ENCODE results near the gene RABGAP1L. TPM values are rescaled to one million over a fixed set of nuclear protein-coding genes. Genes with fewer than 3 reads are reported as not detected.
"Not testable (repeated sequence)": the region's sequence is repeated elsewhere in the genome, so short reads cannot be mapped to it uniquely, and the experiment has no call there.

The RABGAP1L gene
- total RNA-seq, 1 donor from 2014 or later = 116 TPM

DNA sequence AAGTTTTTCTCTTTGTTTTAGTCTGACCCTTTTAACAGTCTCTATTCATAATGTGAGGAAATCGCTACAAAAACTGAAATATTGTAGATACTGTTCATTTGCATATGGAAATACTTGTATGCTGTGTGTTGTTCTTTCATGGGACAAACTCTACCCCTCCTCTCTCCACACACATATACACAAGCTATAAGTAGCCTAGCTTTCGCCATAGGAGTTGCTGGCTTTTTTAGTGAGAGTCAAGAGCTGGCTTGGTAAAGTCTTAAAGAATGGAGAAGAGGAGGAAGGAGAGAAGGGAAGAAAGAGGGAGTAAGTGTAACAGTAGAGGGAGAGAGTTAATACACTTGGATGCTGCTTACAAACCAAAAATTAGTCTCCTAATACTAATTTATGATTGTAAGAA lies 115.6 kb downstream of the RABGAP1L start:
- FAIRE-seq = no peak
- no peak for DNase-seq (ENCODE audit: low spot score in 2 of 2)

DNA sequence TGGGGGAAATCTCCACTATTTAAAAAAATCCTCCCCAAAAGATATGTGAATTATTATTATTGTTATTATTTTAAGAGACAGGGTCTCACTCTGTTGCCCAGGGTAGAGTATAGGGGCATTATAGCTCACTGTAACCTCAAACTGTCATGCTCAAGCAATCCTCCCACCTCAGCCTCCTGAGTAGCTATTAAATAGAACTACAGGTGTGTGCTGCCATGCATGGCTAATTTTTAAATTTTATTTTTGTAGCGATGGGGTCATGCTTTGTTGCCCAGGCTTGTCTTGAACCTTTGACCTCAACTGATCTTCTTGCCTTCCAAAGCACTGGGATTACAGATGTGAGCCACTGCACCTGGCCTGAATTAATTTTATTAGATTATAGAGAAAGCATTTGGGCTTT lies 116.8 kb downstream of the RABGAP1L start:
- no peak for DNase-seq (ENCODE audit: low spot score in 2 of 2)
- no peak for FAIRE-seq

DNA sequence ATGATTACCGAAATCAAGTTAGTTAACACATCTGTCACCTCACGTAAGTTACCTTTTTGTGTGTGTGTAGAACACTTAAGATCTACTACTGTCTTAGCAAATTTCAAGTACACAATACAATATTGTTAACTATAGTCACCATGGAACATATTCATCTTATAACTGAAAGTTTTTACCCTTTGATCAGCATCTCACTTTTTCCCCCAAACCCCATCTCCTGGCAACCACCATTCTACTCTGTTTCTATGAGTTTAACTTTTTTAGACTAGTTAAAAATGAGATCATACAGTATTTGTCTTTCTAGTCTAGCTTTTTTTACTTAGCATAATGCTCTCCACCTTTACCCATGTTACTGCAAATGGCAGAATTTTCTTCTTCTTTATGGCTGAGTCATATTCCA lies 124.7 kb downstream of the RABGAP1L start:
- DNase-seq (ENCODE audit: low spot score in 2 of 2) = no peak
- no peak for FAIRE-seq

DNA sequence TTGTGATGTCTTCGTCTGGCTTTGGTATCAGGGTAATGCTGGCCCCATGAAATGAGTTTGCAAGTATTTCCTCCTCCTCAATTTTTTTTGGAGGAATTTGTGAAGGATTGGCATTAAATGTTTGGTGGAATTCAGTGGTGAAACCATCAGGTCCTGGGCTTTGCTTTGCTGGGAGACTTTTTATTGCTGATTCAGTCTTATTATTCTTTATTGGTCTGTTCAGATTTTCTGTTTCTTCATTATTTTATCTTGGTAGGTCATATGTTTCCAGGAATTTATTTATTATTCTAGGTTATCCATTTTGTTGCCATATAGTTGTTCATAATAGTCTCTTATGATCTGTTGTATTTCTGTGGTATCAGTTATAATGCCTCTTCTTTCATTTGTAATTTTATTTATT lies 126.7 kb downstream of the RABGAP1L start:
- DNase-seq (ENCODE audit: low spot score in 2 of 2) (no peak), FAIRE-seq (no peak)

DNA sequence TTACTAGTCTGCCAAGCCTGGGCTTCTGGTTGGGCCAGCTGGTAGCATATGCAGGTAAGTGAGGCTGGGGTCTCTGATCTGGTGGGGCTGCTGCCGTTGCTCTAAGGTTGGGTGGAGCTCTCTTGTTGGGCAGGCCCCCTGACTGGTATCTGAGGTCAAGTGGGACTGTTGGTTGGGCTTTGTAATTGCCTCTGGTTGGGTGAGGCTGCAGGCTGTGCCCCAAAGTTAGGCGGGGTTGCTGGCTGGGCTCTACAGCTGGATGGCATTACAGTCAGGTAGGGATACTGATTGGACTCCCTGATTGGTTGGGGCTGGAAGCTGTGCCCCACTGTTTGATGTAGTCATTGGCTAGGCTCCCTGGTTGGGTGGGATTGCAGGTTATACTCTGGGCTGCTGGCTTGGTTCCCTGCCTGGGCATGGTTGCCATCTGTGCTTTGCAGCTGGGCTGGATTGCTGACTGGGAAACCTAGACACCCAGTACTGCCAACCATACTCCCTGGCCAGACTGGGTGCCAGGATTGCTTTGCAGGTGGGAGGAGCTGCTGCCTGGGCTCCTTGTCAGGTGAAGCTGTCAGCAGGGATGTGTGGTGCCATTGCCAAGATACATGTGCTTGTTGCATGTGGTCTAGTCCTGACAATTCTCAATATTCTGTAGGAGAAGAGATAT lies 130.5 kb downstream of the RABGAP1L start:
- no peak for FAIRE-seq
- no peak for DNase-seq (ENCODE audit: low spot score in 2 of 2)

DNA sequence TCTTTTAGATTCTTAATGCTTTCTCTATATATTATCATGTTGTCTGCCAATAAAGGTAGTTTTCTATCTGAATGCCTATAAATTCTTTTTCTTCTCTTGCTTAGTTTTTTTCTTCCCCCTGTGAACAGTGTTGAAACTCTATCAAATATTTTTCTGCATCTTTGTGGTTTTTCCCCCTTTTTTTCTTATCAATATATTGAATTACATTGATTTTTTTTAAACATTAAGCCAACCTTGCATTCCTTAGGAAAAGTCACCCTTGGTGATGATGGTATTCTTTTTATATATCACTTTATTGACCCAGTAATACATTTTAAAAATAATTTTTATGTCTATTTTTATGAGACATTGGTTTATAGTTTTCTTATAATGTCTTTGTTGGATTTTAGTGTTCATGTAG lies 131.7 kb downstream of the RABGAP1L start:
- FAIRE-seq (no peak), DNase-seq (ENCODE audit: low spot score in 2 of 2) (no peak)

DNA sequence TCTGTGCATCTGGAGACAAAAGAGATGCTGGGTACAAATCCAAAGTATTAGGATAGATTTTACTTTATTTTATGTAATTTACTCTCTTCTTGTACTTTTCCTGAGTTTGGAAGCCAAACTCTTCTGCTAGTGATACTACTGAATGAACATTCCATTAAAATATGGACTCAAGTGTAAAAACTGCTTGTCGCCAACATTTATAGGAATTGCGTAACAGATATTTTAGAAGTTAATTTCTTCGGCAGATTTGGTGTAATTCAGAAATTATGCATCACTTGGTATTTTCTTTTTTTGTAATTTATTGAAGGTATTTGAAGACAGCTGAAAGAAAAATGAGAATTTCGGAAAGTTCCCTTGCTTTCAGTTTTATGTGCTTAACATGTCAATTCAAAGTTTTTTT lies 137.0 kb downstream of the RABGAP1L start:
- no peak for DNase-seq (ENCODE audit: low spot score in 2 of 2)
- no peak for FAIRE-seq

DNA sequence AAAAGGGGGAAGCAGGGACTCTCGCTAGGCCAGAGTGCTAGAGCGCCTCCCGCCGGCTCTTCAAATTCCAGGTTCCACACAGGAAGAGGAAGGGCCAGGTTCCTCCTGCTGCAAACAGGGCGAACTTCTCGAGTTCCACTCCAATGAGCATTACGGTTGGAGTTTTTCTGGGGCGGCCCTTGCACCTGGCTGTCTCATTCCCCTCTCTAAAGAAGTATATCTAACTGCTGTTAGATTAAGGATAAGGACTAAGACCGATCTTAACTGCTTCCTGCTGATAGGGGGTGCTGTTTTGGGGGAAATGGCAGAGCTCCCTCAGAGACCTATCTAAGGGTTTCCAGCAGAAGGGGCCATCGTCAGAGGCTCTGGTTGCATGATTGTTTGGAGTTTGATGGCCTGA lies 138.0 kb downstream of the RABGAP1L start:
- DNase-seq (ENCODE audit: low spot score in 2 of 2) (no peak), FAIRE-seq (no peak)

DNA sequence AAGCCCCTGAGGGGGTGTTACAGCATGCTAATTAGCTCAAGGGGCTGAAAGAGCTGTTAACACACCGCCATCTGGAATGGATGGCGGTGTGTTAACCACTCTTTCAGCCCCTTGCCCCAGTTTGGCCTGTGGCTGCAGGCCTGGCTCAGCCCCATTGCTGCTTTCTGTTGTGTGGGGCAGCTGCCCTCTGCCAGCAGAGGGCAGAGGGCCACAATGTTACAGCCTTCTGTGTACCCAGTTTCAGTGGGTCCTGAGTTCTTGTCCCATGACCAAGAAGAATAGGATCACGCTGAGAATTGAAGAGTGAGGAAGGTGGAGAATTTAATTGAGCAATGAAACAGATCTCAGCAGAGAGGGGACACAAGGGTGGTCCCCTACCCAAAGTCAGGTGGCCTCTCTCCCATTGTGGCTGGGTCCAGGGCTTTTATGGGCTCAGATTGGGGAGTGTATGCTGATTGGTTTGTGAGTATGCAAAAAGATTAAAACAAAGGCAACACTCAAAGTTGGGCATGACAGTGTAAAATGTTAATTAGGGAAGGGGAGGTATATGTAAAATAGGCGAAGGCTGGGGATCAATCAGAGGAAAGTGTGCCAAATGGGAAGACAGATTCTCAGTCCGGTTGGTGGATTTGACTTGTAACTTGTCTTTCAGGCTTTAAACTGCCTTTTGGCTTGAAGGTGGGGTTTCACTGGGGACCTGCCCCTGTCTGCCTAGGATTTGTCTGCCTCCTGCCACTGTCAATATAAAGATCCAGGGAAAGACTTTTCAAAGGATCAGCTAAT lies 142.2 kb downstream of the RABGAP1L start:
- DNase-seq (ENCODE audit: low spot score in 2 of 2) = no peak
- FAIRE-seq = no peak

DNA sequence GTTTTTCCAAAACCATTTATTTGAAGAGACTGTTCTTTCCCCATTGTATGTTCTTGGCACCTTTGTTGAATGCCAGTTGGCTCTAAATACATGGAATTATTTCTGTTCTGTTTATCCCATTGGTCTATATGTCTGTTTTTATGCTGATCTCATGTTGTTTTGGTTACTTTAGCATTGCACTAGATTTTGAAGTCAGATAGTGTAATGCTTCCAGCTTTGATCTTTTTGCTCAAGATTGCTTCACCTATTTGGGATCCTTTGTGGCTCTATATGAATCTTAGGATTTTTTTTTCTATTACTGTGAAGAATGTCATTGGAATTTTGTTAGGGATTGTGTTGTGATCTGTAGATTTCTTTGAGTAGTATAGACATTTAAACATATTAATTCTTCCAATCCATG lies 149.3 kb downstream of the RABGAP1L start:
- FAIRE-seq (no peak), DNase-seq (ENCODE audit: low spot score in 2 of 2) (no peak)

DNA sequence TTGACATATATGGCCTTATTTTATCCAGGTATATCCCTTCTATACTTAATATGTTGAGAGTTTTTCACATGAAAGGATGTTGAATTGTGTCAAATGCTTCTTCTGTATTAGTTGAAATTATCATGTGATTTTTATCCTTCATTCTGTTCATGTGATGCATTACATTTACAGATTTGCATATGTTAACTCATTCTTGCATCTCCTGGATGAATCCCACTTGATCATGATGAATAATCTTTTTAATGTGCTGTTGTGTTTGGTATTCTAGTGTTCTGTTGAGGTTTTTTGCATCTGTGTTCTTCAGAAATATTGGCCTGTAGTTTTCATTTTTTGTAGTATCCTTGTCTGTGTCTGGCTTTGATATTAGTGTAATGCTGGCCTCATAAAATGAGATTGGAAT lies 150.2 kb downstream of the RABGAP1L start:
- no peak for FAIRE-seq
- no peak for DNase-seq (ENCODE audit: low spot score in 2 of 2)

DNA sequence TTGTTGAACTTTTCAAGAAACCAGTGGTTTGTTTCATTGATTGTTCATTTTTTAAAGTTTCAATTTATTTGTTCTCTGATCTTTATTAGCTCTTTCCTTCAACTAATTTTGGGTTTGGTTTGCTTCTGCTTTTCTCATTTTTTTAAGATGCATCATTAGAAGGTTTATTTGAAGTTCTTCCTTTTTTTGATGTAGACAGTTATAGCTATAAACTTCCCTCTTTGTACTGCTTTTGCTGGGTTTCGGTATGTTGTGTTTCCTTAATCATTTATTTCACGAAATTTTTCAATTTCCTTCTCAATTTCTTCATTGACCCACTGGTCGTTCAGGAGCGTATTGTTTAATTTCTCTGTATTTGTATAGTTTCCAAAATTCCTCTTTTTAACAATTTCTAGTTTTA lies 155.1 kb downstream of the RABGAP1L start:
- DNase-seq (ENCODE audit: low spot score in 2 of 2) (no peak), FAIRE-seq (no peak)

DNA sequence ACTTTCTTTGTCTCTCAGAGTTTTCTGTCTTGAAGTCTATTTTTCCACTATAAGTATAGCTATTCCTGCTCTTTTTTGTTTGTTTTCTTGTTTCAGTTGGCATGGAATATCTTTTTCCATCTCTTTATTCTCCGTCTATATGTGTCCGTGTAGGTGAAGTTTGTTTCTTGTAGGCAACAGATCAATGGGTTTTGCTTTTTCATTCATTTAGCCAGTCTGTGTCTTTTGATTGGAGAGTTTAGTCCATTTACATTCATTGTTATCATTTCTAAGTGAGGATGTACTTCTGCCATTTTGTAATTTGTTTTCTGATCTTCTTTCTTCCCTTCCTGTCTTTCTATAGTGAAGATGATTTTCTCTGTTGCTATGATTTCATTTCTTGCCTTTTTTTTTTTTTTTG lies 155.9 kb downstream of the RABGAP1L start:
- FAIRE-seq (no peak), DNase-seq (ENCODE audit: low spot score in 2 of 2) (no peak)

DNA sequence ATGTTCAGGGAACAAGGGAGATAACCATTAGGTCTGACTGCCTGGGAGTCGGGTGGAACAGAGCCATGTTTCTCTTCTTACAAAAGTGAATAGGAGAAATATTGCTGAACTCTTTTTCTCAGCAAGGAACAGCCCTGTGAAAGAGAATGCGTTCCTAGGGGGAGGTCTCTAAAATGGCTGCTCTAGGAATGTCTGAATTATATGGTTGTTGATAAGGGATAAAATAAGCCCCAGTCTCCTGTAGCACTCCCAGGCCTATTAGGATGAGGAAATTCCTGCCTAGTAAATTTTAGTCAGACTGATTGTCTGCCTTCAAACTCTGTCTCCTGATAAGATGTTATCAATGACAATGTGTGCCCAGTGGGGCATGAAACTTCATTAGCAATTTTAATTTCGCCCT lies 161.6 kb downstream of the RABGAP1L start:
- FAIRE-seq; DNase-seq (ENCODE audit: low spot score in 2 of 2): not testable (repeated sequence)

DNA sequence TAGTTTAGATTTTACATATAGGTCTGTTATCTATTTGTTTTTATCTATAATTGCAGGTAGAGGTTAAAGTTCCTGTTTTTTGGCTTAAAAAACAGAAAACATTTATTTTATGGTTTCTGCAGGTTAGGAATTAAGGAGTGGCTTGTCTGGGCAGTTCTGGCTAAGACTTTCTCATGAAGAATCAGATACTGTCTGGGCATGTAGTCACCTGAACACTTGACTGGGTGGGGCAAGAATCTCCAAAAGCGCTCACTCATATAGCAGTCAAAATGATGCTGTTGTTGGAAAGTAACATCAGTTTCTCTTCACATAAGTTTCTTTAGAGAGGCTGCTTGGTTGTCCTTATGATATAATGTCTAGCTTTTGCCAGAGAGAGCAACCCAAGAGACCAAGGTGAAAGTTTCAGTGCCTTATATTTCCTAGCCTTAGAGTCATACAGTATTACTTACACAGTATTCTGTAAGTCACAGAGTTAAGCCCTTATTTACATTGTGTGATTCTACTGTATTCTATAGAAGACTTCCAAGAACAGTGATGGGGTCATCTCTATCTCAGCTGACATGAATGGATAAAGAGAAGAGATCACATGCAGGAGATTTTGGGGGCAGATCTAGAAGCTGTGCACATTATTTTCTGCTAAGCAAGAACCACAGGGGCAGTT lies 163.0 kb downstream of the RABGAP1L start:
- FAIRE-seq = no peak
- no peak for DNase-seq (ENCODE audit: low spot score in 2 of 2)

DNA sequence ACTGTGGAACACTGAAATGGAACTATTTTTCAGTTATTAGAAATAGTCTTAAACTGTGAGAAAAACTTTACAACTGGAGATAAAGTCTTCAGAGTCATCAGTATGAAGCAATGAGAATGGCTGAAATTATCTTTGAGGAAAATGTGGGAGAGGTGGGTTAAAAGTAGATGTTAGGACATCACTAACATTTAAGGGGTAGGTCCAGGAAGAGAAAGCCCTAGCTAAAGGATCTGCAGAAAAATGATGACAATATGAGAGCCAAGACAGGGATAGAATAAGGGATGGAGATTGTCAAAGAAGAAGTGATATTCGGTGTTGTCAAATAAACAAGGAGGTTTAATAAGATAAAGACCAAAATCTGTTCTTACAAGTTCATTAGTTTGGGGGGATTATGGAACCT lies 165.2 kb downstream of the RABGAP1L start:
- no peak for FAIRE-seq
- no peak for DNase-seq (ENCODE audit: low spot score in 2 of 2)

DNA sequence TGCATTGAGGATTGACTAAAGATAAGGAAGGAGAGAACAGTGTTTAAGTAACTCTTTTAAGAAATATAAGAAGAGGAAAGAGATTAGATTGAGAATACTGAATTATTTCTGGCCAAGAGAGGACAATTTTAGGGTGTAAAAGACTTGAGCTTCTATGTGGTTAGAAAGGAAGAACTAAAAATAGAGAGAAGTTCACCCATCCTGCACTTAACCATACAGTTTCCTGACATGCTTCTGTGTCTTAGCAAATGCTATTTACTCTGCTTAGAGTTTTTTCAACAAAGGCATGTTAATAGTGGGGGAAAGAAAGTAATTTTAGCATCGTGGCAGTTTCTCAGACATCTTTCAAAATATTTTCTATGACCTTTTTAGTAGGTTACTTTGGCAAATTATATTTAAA lies 165.6 kb downstream of the RABGAP1L start:
- DNase-seq (ENCODE audit: low spot score in 2 of 2) = no peak
- no peak for FAIRE-seq

DNA sequence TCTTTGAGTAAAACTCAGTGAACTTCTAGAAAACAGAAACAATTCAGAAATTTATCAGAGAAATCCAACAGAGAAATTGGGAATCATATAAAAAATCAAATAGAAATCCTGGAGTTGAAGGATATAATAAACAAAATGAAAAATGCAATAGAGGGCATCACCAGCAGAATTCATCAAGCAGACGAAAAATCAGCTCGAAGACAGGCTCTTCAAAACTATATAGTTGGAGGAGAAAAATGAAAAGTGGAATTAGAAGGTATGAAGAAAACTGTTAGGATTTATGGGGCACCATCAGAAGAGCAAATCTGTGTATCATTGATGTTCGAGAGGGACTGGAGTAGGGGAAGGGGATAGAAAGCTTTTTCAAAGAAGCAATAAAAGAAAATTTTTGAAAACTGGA lies 167.0 kb downstream of the RABGAP1L start:
- FAIRE-seq = no peak

DNA sequence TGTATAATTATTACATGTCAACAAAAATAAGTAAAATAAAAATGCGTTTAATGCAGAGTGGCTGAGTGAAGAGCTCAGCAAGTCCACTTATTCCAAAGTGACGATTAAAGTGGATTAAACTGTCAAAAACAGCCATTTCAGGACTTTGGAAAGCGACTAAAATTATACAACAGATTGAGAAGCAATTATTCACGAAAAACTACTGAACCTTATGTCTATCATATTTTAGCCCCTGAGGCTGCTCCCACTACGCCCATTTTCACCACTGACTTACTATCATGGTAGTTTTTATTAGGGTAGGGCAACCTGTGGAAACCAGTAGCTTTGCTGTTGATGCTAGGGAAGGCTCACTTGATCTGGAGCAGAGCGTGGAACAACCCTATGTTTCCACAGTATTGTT lies 174.1 kb downstream of the RABGAP1L start:
- FAIRE-seq (no peak), DNase-seq (ENCODE audit: low spot score in 2 of 2) (no peak)

More for the DNA sequence above, 167.0 kb downstream of the RABGAP1L start:
- no peak for DNase-seq (ENCODE audit: low spot score in 2 of 2)

DNA sequence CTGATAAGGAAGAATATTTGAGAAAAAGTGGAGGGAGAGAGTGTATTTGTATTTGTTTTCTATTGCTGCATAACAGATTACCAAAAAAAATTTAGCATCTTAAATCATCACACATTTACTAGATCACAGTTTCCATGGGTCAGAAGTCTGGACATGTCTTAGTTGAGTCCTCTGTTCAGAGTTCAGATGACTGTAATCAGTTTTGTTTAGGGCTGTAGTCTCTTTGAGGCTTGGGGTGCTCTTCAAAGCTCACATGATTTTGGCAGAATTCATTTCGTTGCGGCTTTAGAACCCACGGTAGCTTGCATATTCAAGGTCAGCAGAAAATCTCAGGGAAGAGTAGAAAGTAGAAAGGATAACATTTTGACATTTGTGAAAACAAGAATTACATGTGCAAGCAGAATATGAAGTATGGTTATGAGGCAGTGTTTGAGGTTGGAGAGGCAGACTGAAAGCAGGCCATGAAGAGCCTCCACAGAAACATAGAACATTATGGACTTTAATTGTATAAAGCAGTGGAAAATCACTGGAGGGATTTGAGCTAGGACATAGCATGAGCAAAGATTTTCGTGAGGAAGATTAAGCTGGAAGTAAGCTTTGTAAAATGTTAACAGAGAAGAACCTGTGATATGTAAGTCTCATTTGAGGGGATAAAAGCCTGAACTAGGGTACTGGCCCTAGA lies 177.8 kb downstream of the RABGAP1L start:
- no peak for FAIRE-seq
- DNase-seq (ENCODE audit: low spot score in 2 of 2) = no peak

DNA sequence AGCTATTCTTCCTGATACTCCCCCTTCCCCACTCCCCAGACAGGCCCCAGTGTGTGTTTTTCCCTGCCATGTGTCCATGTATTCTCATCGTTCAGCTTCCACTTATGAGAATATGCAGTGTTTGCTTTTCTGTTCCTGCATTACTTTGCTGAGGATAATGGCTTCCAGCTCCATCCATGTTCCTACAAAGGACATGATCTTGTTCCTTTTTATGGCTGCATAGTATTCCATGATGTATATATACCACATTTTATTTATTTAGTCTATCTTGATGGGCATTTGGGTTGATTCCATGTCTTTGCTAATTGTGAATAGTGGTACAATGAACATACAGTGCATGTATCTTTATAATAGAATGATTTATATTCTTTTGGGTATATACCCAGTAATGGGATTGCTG lies 181.1 kb downstream of the RABGAP1L start:
- DNase-seq (ENCODE audit: low spot score in 2 of 2); FAIRE-seq: not testable (repeated sequence)
